ENCODE data around the gene SUN1. TPM values are rescaled to one million over a fixed set of nuclear protein-coding genes. Genes with fewer than 3 reads are reported as not detected.

Gene SUN1
- total RNA-seq, 1 donor from 2014 or later, result 99.9 TPM

DNA sequence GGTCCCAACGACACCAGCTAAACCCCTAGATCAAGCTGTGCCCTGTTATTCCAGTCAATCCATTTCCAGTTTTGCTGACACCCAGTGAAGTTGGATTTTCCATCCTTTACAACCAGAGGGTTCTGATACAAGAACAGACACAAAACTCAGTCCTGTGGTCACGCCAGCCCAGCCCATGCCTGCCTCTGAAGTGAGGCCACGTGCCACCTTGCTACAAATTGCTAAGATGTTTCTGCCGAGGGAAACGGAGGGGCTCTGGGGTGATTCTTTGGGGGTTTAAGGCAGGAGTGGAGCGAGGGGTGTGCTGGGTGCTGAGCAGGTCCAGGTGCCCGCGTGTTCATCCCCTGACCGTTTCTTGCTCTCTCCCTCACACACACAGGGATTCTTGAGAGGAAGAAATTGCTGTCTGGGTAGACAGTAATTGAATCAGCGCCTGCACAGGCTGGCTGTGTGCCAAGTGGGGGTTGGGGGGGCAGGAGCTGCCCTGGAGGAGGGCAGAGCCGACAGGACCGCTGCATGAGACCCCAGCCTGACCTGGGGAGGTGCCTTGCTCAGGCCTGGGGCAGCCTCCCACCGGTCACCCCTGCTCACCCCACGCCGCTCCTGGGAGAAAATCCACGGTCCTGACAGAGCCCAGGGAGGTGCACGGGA, 84.1 kb downstream of the SUN1 start:
- no peak overlapping the region for H3K27ac Mint-ChIP-seq (ENCODE audit: unreplicated experiment)
- TF ChIP-seq, protein P1, sequence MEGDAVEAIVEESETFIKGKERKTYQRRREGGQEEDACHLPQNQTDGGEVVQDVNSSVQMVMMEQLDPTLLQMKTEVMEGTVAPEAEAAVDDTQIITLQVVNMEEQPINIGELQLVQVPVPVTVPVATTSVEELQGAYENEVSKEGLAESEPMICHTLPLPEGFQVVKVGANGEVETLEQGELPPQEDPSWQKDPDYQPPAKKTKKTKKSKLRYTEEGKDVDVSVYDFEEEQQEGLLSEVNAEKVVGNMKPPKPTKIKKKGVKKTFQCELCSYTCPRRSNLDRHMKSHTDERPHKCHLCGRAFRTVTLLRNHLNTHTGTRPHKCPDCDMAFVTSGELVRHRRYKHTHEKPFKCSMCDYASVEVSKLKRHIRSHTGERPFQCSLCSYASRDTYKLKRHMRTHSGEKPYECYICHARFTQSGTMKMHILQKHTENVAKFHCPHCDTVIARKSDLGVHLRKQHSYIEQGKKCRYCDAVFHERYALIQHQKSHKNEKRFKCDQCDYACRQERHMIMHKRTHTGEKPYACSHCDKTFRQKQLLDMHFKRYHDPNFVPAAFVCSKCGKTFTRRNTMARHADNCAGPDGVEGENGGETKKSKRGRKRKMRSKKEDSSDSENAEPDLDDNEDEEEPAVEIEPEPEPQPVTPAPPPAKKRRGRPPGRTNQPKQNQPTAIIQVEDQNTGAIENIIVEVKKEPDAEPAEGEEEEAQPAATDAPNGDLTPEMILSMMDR (conservative IDR thresholded peaks at IDR 0.05), result no peak
- H3K27me3 Mint-ChIP-seq (ENCODE audit: low read depth), result peaks cover 2% of the 10 kb centered on the region
- H3K4me1 Mint-ChIP-seq, result peaks cover 20% of the 10 kb centered on the region
- no peaks in the 10 kb centered on the region for H3K9me3 Mint-ChIP-seq
- H3K36me3 Mint-ChIP-seq (ENCODE audit: low read depth), result no peaks in the 10 kb centered on the region
- no peak overlapping the region for H3K4me3 Mint-ChIP-seq
- no peak for DNase-seq (ENCODE audit: low read depth, low spot score)

DNA sequence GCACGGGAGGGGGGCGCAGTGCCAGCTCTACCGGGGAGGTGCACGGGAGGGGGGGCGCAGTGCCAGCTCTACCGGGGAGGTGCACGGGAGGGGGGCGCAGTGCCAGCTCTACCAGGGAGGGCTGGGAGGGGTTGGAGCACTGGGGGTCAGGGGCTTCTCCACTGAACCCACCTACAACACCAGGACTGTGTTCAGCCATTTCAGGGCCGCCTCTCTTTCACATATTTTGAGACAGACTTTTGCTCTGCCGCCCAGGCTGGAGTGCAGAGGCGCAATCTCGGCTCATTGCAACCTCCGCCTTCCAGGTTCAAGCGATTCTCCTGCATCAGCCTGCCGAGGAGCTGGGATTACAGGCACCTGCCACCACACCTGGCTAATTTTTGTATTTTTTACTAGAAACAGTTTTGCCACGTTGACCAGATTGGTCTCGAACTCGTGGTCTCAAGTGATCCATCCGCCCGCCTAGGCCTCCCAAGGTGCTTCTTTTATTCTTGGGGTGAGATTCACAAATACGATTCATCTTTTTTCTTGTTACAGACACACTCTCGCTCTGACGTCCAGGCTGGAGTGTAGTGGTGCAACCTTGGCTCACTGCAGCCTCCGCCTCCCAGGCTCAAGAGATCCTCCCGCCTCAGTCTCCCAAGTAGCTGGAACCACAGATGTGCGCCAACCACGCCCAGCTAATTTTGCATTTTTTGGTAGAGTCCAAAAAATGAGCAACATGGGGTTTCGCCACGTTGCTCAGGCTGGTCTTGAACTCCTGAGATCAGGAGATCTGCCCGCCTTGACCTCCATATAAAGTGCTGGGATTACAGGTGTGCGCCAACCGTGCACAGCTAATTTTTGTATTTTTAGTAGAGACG, 85.2 kb downstream of the SUN1 start:
- Mint-ChIP-seq H3K36me3 (ENCODE audit: low read depth) (no peaks in the 10 kb centered on the region), H3K4me3 (no peak overlapping the region), H3K9me3 (no peaks in the 10 kb centered on the region), H3K4me1 (peaks cover 19% of the 10 kb centered on the region), H3K27me3 (ENCODE audit: low read depth) (peaks cover 2% of the 10 kb centered on the region), H3K27ac (ENCODE audit: unreplicated experiment) (no peak overlapping the region)
- no peak for DNase-seq (ENCODE audit: low read depth, low spot score)
- TF ChIP-seq, protein P1 (conservative IDR thresholded peaks at IDR 0.05), result no peak

DNA sequence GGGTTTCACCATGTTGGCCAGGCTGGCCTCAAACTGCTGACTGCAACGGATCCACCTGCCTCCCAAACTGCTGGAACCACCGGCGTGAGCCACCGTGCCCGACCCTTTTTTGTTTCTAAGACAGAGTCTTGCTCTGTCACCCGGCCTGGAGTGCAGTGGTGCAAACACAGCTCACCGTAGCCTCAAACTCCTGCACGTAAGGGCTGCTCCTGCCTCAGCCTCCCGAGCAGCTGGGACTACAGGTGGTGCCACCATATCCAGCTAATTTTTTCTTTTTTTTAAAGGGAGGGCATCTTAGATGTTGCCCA, 85.8 kb downstream of the SUN1 start:
- DNase-seq (ENCODE audit: low read depth, low spot score), result no peak
- Mint-ChIP-seq H3K9me3 (no peaks in the 10 kb centered on the region), H3K4me1 (peaks cover 16% of the 10 kb centered on the region), H3K27me3 (ENCODE audit: low read depth) (no peaks in the 10 kb centered on the region), H3K4me3 (no peak overlapping the region), H3K36me3 (ENCODE audit: low read depth) (no peaks in the 10 kb centered on the region), H3K27ac (ENCODE audit: unreplicated experiment) (no peak overlapping the region)
- TF ChIP-seq, protein P1 (conservative IDR thresholded peaks at IDR 0.05), result no peak

DNA sequence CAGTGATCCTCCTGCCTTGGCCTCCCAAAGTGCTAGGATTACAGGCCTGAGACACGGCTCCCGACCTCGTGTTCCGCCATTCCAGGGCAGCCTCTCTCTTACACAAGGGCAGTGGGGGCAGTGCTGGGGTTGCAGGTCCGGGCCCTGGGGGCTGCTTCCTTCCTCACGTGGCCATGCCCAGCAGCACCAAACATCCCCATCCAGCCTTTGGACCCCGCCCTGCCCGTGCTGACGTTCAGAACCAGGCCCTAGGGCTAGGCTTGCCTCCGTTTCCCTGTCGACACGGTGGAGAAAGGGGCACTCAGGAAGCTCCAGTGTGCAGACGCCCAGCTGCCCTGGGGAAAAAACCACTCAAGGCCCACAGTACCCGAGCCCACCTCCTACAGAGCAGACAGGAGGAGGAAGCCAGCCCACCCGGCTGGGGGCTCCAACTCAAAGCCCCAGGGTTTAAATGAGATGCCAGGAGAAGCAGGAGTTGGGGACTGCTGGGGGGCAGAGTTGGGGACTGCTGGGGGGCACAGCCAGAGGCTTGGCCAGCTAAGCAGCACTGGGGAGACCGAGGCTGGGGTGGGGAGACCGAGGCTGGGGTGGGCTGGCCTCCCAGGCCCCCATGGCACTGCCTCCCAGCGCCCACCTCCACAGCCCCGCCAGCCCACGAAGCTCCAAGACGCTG, 86.3 kb downstream of the SUN1 start:
- Mint-ChIP-seq H3K9me3 (no peaks in the 10 kb centered on the region), H3K27ac (ENCODE audit: unreplicated experiment) (no peak overlapping the region), H3K4me3 (no peak overlapping the region), H3K36me3 (ENCODE audit: low read depth) (no peaks in the 10 kb centered on the region), H3K4me1 (peaks cover 16% of the 10 kb centered on the region), H3K27me3 (ENCODE audit: low read depth) (no peaks in the 10 kb centered on the region)
- TF ChIP-seq, protein P1 (conservative IDR thresholded peaks at IDR 0.05), result no peak
- DNase-seq (ENCODE audit: low read depth, low spot score), result no peak

DNA sequence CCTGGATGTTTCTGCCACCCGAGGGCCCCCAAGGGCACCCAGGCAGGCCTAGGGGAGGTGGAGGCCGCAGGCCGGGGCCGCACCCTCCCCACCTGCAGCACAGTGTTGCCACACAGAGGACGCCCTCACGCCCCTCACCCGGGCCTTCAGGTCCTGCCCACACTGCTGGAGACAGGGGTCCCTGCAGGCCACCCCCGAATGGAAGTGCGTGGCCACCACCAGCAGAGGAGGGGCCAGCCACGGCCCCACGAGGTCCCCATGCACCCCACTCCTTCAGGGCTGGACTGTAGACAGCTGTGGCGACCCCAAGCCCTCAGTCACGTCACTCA, 86.8 kb downstream of the SUN1 start:
- TF ChIP-seq, protein P1 (conservative IDR thresholded peaks at IDR 0.05), result no peak
- H3K27ac Mint-ChIP-seq (ENCODE audit: unreplicated experiment), result no peak overlapping the region
- DNase-seq (ENCODE audit: low read depth, low spot score), result no peak
- peaks cover 16% of the 10 kb centered on the region for H3K4me1 Mint-ChIP-seq
- H3K36me3 Mint-ChIP-seq (ENCODE audit: low read depth), result no peaks in the 10 kb centered on the region
- H3K27me3 Mint-ChIP-seq (ENCODE audit: low read depth), result no peaks in the 10 kb centered on the region
- no peak overlapping the region for H3K4me3 Mint-ChIP-seq
- H3K9me3 Mint-ChIP-seq, result no peaks in the 10 kb centered on the region
